T-helper 1 cell treated with Interleukin-12 subunit alpha and Interleukin-12 subunit beta and Interleukin-4 antibody, amounts not matched to agents 30 μg/mL and 1 μg/mL, for 36 hours (primary cell): ENCODE results near the gene PIK3AP1.
"Not testable (repeated sequence)": the region's sequence is repeated elsewhere in the genome, so short reads cannot be mapped to it uniquely, and the experiment has no call there.

Source experiments
- H3K27ac Mint-ChIP-seq: one replicate; pipeline ENCODE4 v1.8.0; 2021; ENCODE audit warnings: mild to moderate bottlenecking, mixed read lengths
- H3K27me3 Mint-ChIP-seq: one replicate; pipeline ENCODE4 v1.8.0; 2021; ENCODE audit warnings: low read depth, mixed read lengths
- H3K36me3 Mint-ChIP-seq: one replicate; pipeline ENCODE4 v1.8.0; 2021; ENCODE audit warnings: low read depth, mixed read lengths
- H3K4me1 Mint-ChIP-seq: one replicate; pipeline ENCODE4 v1.8.0; 2021; ENCODE audit warnings: low read depth, mixed read lengths
- H3K4me3 Mint-ChIP-seq: one replicate; pipeline ENCODE4 v1.8.0; 2021; ENCODE audit warnings: mild to moderate bottlenecking, moderate library complexity, mixed read lengths
- H3K9me3 Mint-ChIP-seq: one replicate; pipeline ENCODE4 v1.8.0; 2021; ENCODE audit warnings: mixed read lengths

Gene PIK3AP1, protein sequence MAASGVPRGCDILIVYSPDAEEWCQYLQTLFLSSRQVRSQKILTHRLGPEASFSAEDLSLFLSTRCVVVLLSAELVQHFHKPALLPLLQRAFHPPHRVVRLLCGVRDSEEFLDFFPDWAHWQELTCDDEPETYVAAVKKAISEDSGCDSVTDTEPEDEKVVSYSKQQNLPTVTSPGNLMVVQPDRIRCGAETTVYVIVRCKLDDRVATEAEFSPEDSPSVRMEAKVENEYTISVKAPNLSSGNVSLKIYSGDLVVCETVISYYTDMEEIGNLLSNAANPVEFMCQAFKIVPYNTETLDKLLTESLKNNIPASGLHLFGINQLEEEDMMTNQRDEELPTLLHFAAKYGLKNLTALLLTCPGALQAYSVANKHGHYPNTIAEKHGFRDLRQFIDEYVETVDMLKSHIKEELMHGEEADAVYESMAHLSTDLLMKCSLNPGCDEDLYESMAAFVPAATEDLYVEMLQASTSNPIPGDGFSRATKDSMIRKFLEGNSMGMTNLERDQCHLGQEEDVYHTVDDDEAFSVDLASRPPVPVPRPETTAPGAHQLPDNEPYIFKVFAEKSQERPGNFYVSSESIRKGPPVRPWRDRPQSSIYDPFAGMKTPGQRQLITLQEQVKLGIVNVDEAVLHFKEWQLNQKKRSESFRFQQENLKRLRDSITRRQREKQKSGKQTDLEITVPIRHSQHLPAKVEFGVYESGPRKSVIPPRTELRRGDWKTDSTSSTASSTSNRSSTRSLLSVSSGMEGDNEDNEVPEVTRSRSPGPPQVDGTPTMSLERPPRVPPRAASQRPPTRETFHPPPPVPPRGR

DNA sequence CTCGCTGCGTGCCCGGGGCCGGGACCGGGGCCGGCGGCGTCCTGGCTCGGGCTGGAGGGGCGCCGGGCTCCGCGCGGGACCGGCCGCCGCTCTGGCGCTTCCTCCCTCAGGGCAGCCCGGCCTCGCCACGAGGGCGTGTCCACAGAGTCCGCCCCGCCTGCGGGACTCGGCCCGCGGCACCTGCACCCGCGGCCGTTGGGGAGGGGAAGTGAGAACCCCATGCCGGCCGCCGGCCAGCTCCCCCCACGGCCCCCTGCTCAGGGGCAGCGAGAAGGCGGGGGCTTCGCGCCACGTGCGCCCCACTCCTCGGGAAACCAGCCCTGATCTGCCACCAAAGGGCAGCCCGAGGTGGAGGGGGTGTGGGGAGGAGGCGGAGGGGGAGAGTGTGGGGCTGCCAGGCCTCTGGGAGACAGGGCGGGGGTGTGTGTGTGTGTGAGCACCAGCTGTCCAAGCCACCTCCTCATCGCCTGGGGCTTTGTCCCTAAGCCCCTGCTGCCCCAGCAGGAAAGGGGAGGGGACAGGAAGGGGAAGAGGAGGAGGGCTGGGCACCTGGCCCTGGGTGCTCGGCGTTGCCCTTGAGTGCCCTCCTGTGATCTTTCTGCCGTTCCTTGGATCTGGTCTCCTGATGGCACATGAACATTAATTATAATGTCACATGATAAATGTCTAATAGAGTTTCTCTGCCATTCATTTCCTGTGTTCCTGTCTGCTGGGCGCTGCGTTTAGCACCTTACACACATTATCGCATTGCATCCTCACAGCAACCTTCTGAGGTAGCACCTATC, at the start of gene PIK3AP1:
Gene PIK3AP1 (minus strand): TSS at position 93 of the 785 bp plus-strand sequence. CDS start 120 bp downstream, outside the sequence.
- peaks cover 21% of the 10 kb centered on the region for H3K4me1 Mint-ChIP-seq
- H3K9me3 Mint-ChIP-seq: no peaks in the 10 kb centered on the region
- peak within 1 kb of the TSS; percentile 80 for H3K27ac Mint-ChIP-seq

DNA sequence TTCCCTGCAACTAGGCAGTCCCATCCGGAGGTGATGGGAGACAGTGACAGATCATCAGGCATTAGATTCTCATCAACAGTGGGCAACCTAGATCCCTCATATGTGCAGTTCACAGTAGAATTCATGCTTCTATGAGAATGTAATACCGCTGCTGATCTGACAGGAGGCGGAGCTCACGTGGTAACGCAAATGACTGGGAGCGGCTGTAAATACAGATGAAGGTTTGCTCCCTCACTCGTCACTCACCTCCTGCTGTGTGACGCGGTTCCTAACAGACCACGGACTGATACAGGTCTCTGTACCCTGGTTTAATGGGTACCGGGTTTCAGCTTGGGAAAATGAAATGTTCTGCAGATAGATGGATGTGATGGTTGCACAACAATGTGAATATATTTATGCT, 47.8 kb upstream of the PIK3AP1 start:
- Mint-ChIP-seq H3K9me3 (peaks cover 12% of the 10 kb centered on the region), H3K27ac (no peak overlapping the region), H3K27me3 (peaks cover 3% of the 10 kb centered on the region), H3K4me3 (no peak overlapping the region), H3K36me3 (no peaks in the 10 kb centered on the region), H3K4me1 (no peaks in the 10 kb centered on the region)

More for the DNA sequence above, at the start of gene PIK3AP1:
- Mint-ChIP-seq H3K36me3 (no peaks in the 10 kb centered on the region), H3K4me3 (peak within 1 kb of the TSS; percentile 90), H3K27me3 (peaks cover 17% of the 10 kb centered on the region)

DNA sequence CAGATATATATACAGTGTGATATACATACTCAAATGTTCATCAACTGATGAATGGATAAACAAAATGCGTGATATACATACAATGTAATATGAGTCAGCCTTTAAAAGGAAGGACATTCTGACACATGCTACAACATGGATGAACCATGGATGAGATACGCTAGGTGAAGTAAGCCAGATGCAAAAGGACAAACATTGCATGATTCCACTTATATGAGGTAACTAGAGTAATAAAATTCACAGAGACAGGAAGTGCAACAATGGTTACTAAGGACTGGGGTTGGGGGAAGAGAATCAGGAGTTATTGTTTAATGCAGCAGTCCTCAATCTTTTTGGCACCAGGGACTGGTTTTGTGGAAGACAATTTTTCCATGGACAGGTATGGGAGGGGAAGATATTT, 47.3 kb upstream of the PIK3AP1 start:
- Mint-ChIP-seq H3K27me3 (peaks cover 3% of the 10 kb centered on the region), H3K27ac (no peak overlapping the region), H3K9me3 (peaks cover 10% of the 10 kb centered on the region), H3K4me1 (no peaks in the 10 kb centered on the region), H3K36me3 (no peaks in the 10 kb centered on the region), H3K4me3 (no peak overlapping the region)

DNA sequence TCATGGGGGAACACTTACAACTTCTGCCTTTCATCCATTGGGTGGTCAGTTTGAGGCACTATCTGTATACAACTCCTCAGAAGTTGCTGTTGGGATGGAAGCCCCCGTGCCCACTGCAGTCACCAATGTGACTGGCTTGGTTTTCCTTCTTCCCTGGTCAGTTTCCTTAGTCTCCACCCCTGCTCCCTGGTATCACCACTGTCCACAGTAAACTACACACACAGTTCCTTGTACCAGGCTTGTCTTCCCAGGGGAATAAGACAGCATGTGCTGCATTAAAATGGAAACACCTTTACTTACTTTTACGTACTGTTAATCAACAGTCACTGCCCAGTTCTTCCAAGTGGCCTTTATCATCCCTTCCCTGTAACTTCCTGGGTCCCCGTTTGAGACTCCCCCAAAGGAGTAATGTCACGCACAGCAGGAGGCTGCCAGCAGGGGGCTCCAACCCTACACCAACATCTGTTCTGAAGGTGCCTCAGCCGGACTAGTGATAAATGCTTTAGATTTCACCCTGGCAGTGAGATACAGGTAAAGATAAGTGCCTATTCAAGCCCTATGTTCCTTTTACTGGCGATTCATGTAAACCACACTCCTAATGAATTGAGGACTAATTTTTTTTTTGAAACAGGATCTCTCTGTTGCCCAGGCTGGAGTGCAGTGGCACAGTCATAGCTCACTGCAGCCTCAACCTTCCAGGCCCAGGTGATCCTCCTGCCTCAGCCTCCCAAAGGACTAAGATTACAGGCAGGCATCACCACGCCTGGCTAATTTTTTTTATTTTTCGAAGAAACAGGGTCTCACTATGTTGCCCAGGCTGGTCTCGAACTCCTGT, 45.3 kb upstream of the PIK3AP1 start:
- no peaks in the 10 kb centered on the region for H3K4me1 Mint-ChIP-seq
- peaks cover under 1% of the 10 kb centered on the region for H3K9me3 Mint-ChIP-seq
- H3K36me3 Mint-ChIP-seq: no peaks in the 10 kb centered on the region
- no peak overlapping the region for H3K4me3 Mint-ChIP-seq
- peaks cover 7% of the 10 kb centered on the region for H3K27me3 Mint-ChIP-seq
- H3K27ac Mint-ChIP-seq: no peak overlapping the region

DNA sequence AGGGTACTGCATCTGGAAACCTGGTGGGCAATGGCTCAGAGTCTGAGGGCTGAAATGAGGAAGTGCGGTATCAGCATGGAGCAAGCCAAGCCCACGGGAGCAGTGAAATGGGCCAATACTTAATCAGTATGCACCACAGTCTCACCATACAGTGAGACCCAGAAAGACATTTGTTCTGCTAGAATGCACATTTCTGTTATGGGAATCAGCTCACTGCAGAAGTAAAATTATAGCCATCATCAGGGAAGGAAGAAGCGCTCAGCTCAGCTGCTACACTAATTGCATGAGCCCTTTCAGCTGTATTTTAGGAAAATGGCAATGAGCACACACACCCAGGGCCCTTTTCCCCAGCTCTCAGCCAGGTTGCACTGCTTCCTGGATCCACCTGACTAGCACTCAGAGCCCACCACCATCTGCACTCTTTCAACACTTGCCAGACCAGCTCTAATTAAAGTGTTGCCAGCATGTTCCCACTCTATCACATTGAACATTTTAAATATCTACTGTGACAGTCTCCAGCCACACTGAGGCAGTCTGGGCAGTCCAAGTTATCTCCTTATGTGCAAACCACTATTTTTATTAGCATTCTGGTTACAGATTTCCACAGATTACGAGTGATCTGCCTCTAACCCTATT, 44.2 kb upstream of the PIK3AP1 start:
- Mint-ChIP-seq H3K27me3 (peaks cover 11% of the 10 kb centered on the region), H3K36me3 (no peaks in the 10 kb centered on the region), H3K27ac (no peak overlapping the region), H3K9me3 (no peaks in the 10 kb centered on the region), H3K4me1 (no peaks in the 10 kb centered on the region), H3K4me3 (no peak overlapping the region)

DNA sequence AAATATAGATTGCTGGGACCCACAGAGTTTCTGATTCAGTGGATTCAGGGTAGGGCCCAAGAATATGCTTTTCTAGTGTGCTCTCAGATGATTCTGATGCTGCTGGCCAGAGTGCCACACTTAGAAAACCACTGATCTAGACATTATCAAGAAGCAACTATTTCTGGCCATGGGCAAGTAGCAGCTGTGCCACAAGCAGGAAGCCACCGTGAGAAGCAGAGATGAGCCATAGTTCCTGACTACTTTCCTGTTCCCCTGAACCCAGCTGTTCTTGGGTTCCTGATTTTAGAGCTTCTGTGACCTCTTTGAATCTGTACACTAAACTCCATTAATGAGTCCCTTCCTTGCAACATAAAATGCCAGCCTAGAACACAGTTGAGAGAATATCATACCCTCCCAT, 38.1 kb upstream of the PIK3AP1 start:
- Mint-ChIP-seq H3K4me1 (no peaks in the 10 kb centered on the region), H3K4me3 (no peak overlapping the region), H3K27me3 (peaks cover 20% of the 10 kb centered on the region), H3K36me3 (no peaks in the 10 kb centered on the region), H3K9me3 (no peaks in the 10 kb centered on the region), H3K27ac (no peak overlapping the region)

DNA sequence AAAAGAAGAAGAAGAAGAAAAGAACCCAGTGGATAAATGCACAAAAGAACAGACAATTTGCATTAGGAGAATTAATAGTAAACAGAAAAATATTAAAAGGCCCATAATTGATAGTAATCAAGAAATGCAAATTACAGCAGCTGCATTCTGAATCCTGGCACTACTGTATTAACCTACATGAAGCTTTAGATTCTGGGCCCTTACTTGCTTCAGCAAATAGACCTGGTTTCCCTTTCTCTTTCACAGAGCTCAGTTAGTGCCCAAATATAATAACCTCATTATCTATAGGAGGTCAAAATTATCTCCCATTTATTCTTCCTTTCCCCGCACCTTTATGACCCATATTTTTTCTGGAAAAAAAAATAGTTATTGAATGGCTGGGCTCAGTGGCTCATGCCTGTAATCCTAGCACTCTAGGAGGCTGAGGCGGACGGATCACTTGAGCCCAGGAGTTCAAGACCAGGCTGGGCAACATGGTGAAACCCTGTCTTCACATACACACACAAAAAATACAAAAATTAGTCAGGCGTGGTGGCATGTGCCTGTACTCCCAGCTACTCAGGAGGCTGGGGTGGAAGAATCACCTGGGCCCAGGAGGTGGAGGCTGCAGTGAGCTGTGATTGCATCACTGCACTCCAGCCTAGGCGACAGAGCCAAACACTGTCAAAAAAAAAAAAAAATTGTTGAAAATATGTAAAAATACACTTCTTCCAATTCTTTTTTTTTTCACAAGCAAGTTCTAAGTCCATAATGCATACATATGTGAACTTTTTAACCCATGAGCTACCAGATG, 36.0 kb upstream of the PIK3AP1 start:
- Mint-ChIP-seq H3K4me1 (no peaks in the 10 kb centered on the region), H3K9me3 (no peaks in the 10 kb centered on the region), H3K27me3 (peaks cover 19% of the 10 kb centered on the region), H3K27ac (no peak overlapping the region), H3K4me3 (no peak overlapping the region), H3K36me3 (no peaks in the 10 kb centered on the region)

DNA sequence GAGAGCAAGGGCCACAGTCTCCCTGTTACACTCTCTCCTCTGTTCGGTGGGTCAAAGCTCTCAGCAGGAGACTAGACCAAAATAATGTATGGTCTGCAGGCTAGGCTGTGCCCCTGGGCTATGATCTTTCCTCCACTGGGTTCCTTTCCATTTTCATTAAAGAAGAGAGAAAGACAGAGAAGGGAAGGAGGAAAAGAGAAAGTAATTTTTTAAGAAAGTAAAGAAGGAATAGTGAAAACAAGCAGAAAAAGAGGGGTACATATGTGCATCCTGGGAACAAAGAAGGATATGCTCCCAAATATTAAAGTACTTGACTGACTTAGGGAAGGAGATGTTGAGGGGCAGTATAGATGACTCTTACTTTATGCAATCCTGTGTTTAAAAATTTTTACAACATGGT, 33.6 kb upstream of the PIK3AP1 start:
- H3K4me3 Mint-ChIP-seq: no peak overlapping the region
- H3K4me1 Mint-ChIP-seq: no peaks in the 10 kb centered on the region
- no peaks in the 10 kb centered on the region for H3K36me3 Mint-ChIP-seq
- H3K27me3 Mint-ChIP-seq: peaks cover 12% of the 10 kb centered on the region
- no peak overlapping the region for H3K27ac Mint-ChIP-seq
- H3K9me3 Mint-ChIP-seq: no peaks in the 10 kb centered on the region

DNA sequence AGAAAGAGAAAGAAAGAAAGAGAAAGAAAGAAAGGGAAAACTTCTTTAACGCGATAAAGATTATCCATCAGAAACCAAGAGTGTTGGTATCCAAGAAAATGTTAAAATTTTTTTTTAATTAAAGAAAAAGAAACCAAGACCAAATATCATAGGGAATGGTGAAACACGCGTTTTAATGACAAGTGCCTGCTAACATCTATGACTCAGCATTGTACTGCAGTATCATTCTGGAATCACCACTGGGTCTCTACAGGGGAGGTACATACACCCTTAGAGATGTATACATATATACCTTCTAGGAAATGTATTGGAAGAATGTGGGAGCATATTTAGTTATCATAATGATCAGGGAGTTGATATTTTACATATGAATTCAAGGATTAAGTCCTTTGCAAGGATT, 32.1 kb upstream of the PIK3AP1 start:
- no peak overlapping the region for H3K27ac Mint-ChIP-seq
- H3K4me3 Mint-ChIP-seq: no peak overlapping the region
- peaks cover 6% of the 10 kb centered on the region for H3K27me3 Mint-ChIP-seq
- H3K9me3 Mint-ChIP-seq: no peaks in the 10 kb centered on the region
- H3K36me3 Mint-ChIP-seq: no peaks in the 10 kb centered on the region
- peaks cover 9% of the 10 kb centered on the region for H3K4me1 Mint-ChIP-seq

DNA sequence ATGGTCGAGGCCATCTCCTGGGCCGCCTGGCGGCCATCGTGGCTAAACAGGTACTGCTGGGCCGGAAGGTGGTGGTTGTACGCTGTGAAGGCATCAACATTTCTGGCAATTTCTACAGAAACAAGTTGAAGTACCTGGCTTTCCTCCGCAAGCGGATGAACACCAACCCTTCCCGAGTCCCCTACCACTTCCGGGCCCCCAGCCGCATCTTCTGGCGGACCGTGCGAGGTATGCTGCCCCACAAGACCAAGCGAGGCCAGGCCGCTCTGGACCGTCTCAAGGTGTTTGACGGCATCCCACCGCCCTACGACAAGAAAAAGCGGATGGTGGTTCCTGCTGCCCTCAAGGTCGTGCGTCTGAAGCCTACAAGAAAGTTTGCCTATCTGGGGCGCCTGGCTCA, 30.0 kb upstream of the PIK3AP1 start:
- not testable (repeated sequence) for H3K27me3 Mint-ChIP-seq, H3K36me3 Mint-ChIP-seq, H3K9me3 Mint-ChIP-seq, H3K4me3 Mint-ChIP-seq, H3K27ac Mint-ChIP-seq, H3K4me1 Mint-ChIP-seq

DNA sequence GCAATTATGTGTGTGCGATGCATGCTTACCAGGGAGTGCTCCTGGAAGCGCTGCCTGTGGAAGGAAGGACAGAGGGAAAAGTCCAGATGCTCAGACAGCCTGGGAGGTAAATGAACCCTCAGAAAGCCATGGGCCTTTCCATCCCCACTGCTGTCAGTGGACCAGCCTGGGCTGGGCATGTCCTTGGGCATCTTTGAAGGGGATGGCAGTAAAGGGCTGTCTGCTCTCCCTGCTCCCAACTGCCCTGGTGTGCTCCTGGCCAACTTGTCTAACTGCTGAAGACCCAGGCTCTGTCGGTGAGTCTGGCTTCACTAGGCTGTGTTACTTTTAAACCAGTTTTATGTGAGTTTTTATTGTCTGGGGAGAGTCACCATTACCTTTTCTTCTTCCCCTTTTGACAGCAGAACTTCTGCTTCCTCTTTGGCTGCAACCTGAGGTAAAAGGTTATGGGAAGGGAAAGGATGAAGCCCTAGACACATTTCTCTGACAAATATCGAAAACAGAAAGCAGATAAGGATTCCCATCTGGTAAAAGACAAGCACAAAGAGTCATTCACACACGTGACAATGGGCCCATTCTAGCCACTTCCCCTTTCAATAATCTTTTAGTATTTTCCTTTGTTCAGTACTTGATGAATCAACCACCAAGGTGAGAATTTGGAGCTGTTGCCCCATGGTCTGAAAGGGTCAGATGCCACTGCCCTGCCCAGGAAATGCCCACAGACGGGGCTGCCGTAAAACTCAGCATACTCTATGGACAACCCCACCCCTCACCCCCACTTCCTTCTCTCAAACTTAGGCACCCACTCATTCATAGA, 27.6 kb upstream of the PIK3AP1 start:
- Mint-ChIP-seq H3K4me3 (no peak overlapping the region), H3K27me3 (peaks cover 4% of the 10 kb centered on the region), H3K36me3 (no peaks in the 10 kb centered on the region), H3K4me1 (peaks cover 9% of the 10 kb centered on the region), H3K27ac (no peak overlapping the region), H3K9me3 (no peaks in the 10 kb centered on the region)

DNA sequence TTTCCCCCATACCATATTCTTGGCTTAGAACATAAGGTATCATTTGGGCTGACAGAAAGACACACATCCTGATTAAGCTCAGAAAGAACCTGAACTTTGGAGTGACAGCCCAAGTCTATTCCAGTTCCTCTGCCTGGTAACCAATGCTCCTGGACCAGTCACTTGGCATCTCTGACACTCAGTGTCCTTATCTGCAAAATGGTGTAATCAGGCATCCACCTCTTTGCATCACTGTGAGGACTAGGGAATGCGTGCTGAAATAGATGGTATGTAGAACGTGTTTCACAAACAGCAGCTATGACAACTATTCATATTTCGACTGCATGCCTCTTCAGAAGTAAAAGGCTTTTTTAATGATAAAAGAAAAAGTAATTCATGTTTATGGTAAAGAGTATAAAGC, 26.2 kb upstream of the PIK3AP1 start:
- H3K27me3 Mint-ChIP-seq: peaks cover 4% of the 10 kb centered on the region
- H3K4me3 Mint-ChIP-seq: no peak overlapping the region
- H3K9me3 Mint-ChIP-seq: no peaks in the 10 kb centered on the region
- no peaks in the 10 kb centered on the region for H3K36me3 Mint-ChIP-seq
- H3K4me1 Mint-ChIP-seq: peaks cover 9% of the 10 kb centered on the region
- H3K27ac Mint-ChIP-seq: no peak overlapping the region
